Colon (tissue), 2 donors: ENCODE data around the gene RINL.
"Not testable (repeated sequence)": the region's sequence is repeated elsewhere in the genome, so short reads cannot be mapped to it uniquely, and the experiment has no call there.

ENCODE experiments used
- FAIRE-seq: peaks from 2 replicates; lab custom pipeline; 2012; peaks lifted over from hg19 to GRCh38; lab: Jason Lieb, UNC
- donor health status: control.
- donor health status: control.

RINL gene

DNA sequence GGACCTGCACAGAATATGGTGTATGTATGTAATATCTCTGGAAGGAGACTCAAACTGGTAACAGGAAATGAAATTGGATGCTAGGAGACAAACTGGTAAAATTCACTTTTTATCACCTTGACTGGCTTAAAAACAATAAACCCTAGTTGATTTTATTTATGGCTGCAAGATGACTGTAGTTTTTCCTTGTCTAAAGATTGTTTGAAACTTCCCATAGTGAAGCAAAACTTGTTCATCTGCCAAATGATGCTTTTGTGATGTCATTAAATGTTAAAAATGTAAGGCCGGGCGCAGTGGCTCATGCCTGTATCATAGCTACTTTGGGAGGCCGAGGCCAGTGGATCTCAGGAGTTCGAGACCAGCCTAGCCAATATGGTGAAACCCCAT, 44.0 kb downstream of the RINL start:
- FAIRE-seq, result no peak

DNA sequence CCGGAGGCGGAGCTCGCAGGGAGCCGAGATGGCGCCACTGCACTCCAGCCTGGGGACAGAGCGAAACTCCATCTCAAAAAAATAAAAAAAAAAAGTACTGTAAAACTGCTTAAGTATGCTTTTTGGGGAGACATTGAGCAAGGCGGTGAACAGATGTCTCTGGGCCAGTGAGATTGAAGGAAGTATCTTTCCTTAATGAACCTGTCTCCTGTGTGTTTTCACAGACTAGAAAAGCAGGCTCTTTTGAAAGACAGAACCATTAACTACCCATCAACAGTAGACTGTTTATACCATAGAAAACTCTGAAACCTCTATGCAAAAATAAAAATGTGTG, 45.0 kb downstream of the RINL start:
- FAIRE-seq, result no peak

DNA sequence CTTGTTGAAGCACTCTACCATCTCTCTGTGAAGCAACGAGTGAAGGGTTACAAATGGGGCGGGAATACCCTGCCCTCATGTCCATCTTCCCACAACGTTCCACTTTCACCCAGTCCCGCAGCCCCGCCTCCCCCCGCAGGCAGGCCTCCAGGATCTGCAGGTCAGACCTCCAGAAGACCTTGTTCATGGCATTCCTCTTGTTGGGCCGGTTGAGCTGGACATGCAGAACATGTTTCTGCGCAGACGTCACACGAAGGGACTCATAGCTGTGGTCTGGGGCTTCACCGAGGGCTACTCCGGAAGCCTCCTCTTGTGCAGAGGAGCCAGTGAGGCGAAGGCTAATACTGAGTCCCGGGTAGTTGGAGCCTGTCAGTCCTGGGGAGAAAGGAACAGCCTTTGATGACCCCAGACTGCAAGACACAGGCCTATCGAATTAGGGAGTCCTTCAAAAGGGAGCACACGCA, 46.9 kb downstream of the RINL start:
- no peak for FAIRE-seq

DNA sequence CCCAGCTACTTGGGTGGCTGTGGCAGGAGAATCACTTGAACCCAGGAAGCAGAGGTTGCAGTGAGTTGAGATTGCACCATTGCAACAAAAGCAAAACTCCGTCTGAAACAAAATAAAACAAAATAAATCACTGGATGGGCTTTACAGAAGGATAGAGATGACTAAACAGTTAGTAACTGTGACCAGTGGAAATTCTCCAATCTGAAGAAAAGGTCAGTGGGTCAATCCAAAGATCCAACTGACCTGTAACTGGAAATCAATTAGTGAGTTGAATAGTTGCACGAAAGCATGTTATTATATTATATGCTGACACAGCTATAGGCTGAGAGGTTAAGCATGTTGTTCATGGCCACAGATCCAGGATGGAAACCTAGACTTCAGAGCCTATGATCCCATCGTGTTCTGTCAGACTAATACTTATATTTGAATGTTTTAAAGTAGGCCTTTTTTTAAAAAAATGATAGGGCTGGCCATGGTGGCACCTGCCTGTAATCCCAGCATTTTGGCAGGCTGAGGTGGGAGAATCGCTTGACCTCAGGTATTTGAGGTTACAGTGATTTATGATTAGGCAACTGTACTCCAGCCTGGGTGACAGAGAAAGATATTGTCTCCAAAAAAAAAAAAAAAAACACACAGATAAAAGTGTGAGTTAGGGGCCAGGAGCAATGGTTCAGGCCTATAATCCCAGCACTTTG, 47.9 kb downstream of the RINL start:
- no peak for FAIRE-seq

DNA sequence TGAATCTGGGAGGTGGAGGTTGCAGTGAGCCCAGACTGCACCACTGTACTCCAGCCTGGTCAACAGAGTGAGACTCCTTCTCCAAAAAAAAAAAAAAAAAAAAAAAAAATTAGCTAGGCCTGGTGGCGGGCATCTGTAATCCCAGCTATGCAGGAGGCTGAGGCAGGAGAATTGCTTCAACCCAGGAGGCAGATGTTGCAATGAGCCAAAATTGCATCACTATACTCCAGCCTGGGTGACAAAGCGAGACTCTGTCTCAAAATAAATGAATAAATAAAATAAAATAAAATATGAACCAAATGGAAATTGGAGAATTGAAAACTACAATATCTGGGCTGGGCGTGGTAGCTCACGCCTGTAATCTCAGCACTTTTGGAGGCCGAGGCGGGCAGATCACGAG, 48.9 kb downstream of the RINL start:
- not testable (repeated sequence) for FAIRE-seq

DNA sequence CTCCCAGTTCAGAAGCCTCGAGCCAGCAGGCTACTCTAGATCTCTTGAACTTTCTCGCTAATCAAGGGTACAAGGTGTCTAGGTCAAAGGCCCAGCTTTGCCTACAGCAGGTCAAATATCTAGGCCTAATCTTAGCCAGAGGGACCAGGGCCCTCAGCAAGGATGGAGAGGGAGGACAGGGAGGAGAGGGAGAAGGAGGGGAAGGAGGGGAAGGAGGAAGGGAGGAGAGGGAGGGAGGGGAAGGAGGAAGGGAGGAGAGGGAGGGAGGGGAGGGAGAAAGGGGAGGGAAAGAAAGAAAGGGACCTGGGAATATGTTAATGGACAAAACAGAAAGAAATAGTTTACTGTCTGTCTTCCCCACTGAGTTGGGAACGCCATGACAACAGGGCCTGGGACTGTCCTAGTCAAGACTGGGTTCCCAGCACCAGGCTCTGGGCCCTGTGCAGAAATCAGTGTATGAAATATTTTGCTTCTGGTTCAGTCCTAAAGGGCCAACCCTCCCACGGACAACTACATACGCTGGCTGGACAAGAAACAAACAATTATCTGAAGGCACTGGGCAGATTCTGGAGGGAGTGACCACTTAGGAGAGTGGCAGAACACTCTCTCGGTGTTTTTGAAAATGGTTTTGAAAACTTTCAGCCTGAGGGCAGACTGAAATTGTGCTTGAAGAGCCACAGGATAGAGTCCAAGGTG, 51.1 kb downstream of the RINL start:
- no peak for FAIRE-seq

DNA sequence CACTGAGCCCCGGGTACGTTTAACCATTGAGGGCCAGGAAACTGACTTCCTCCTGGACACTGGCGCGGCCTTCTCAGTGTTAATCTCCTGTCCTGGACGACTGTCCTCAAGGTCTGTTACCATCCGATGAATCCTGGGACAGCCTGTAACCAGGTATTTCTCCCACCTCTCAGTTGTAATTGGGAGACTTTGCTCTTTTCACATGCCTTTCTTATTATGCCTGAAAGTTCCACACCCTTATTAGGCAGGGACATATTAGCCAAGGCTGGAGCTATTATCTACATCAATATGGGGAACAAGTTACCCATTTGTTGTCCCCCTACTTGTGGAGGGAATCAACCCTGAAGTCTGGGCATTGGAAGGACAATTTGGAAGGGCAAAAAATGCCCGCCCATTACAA, 52.1 kb downstream of the RINL start:
- FAIRE-seq, result not testable (repeated sequence)

DNA sequence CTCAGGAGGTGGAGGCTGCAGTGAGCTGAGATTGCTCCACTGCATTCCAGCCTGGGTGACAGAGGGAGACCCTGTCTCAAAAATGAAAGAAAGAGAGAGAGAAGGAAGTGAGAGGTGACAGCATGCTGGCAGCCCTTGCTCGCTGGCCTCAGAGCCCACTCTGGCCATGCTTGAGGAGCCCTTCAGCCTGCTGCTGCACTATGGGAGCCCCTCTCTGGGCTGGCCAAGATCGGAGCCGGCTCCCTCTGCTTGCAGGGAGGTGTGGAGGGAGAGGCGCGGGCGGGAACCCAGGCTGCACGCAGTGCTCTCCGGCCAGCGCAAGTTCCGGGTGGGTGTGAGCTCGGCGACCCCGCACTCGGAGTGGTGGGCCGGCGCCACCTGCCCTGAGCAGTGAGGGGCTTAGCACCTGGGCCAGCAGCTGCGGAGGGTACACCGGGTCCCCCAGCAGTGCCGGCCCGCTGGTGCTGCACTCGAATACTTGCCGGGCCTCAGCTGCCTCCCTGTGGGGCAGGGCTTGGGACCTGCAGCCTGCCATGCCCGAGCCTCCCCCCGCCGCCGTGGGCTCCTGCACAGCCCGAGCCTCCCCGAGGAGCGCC, 56.7 kb downstream of the RINL start:
- not testable (repeated sequence) for FAIRE-seq

DNA sequence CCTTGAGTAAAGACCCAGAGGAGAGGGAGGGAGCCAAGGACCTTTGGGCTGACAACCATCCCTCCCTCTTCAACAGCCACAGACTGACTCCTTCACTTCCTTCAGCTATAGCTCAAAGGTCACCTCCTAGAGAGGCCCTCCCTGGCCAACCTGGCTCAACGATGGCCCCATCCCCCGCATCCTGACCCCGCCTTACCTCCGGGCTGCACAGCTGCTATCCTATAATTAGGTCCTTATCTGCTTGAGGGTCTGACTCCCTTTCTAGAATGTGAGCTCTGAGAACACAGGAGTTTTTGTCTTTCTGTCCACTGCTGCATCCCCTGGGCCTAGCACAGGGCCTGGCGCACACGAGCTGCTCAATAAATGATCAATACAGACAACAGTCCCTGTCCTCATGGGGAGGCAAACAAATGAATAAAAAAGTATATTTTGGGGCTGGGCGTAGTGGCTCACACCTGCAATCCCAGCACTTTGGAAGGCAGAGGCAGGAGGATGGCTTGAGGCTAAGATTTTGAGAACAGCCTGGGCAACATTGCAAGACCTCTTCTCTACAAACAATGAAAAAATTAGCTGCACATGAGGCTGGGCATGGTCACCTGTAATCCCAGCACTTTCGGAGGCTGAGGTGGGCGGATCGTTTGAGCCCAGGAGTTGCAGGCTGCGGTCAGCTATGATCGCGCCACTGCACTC, 58.7 kb downstream of the RINL start:
- no peak for FAIRE-seq
